Activated CD4-positive, alpha-beta T cell treated with anti-CD3 and anti-CD28 coated beads for 48 hours (primary cell): Measurements from ENCODE around the gene SUSD5.
"Not testable (repeated sequence)": the region's sequence is repeated elsewhere in the genome, so short reads cannot be mapped to it uniquely, and the experiment has no call there.

ENCODE experiments used
- DNase-seq: peaks from one replicate; pipeline ENCODE4 v3.0.0-alpha.2; 2020

The SUSD5 gene

GRCh38 chr3:33187368-33187634 lies 31.3 kb downstream of the SUSD5 start:
- no peak for DNase-seq

- no peak for DNase-seq
Measured at GRCh38 chr3:33186524-33187367, 31.9 kb downstream of the SUSD5 start.

- DNase-seq: no peak
Measured at GRCh38 chr3:33184863-33185262, 33.7 kb downstream of the SUSD5 start.

GRCh38 chr3:33181641-33182040 lies 37.0 kb downstream of the SUSD5 start:
- not testable (repeated sequence) for DNase-seq

- no peak for DNase-seq
Measured at GRCh38 chr3:33181229-33181628, 37.4 kb downstream of the SUSD5 start.

GRCh38 chr3:33179132-33179531 lies 39.5 kb downstream of the SUSD5 start:
- DNase-seq: no peak

- DNase-seq: no peak
Measured at GRCh38 chr3:33174711-33175414, 43.7 kb downstream of the SUSD5 start.

GRCh38 chr3:33174095-33174494 lies 44.5 kb downstream of the SUSD5 start:
- DNase-seq: no peak

GRCh38 chr3:33173672-33174071 lies 44.9 kb downstream of the SUSD5 start:
- DNase-seq: no peak

GRCh38 chr3:33173103-33173502 lies 45.5 kb downstream of the SUSD5 start:
- no peak for DNase-seq

- DNase-seq: no peak
Measured at GRCh38 chr3:33171580-33171979, 47.0 kb downstream of the SUSD5 start.

- no peak for DNase-seq
Measured at GRCh38 chr3:33170531-33170930, 48.1 kb downstream of the SUSD5 start.

- DNase-seq: no peak
Measured at GRCh38 chr3:33167716-33168336, 50.8 kb downstream of the SUSD5 start.

GRCh38 chr3:33167284-33167683 lies 51.3 kb downstream of the SUSD5 start:
- DNase-seq: no peak

- DNase-seq: no peak
Measured at GRCh38 chr3:33166095-33166494, 52.5 kb downstream of the SUSD5 start.

- DNase-seq: no peak
Measured at GRCh38 chr3:33165372-33165771, 53.2 kb downstream of the SUSD5 start.

GRCh38 chr3:33162621-33163020 lies 56.0 kb downstream of the SUSD5 start:
- DNase-seq: not testable (repeated sequence)

GRCh38 chr3:33159981-33160380 lies 58.6 kb downstream of the SUSD5 start:
- no peak for DNase-seq

GRCh38 chr3:33159234-33159633 lies 59.4 kb downstream of the SUSD5 start:
- DNase-seq: no peak

GRCh38 chr3:33155301-33155700 lies 63.3 kb downstream of the SUSD5 start:
- DNase-seq: no peak

GRCh38 chr3:33153782-33154181 lies 64.8 kb downstream of the SUSD5 start:
- no peak for DNase-seq

GRCh38 chr3:33152363-33153360 lies 65.9 kb downstream of the SUSD5 start:
- DNase-seq: no peak

- DNase-seq: no peak
Measured at GRCh38 chr3:33149342-33149741, 69.3 kb downstream of the SUSD5 start.
